Ishikawa (cell line): ENCODE measurements around the gene ATP1B3.

Source experiments
- CEBPB ChIP-seq: IDR thresholded peaks from 2 replicates; pipeline ENCODE4 v1.6.1; 2012
- CREB1 ChIP-seq: IDR thresholded peaks from 2 replicates; pipeline ENCODE4 v1.6.1; 2012; ENCODE audit warnings: low read depth
- EGR1 ChIP-seq: IDR thresholded peaks from 2 replicates; pipeline ENCODE4 v1.6.1; 2012
- EP300 ChIP-seq: IDR thresholded peaks from 2 replicates; pipeline ENCODE4 v1.6.1; 2012; ENCODE audit warnings: borderline replicate concordance
- FOXM1 ChIP-seq: IDR thresholded peaks from 2 replicates; pipeline ENCODE4 v1.6.1; 2012; ENCODE audit warnings: low read depth, borderline replicate concordance
- NFIC ChIP-seq: IDR thresholded peaks from 2 replicates; pipeline ENCODE4 v1.6.1; 2012
- RAD21 ChIP-seq: IDR thresholded peaks from 2 replicates; pipeline ENCODE4 v1.6.1; 2012; ENCODE audit warnings: low read depth
- REST ChIP-seq: IDR thresholded peaks from 2 replicates; pipeline ENCODE4 v1.6.1; 2012; ENCODE audit warnings: low read depth, mild to moderate bottlenecking
- TAF1 ChIP-seq: IDR thresholded peaks from 2 replicates; pipeline ENCODE4 v1.6.1; 2012; ENCODE audit warnings: low read depth, mild to moderate bottlenecking
- TCF12 ChIP-seq: IDR thresholded peaks from 2 replicates; pipeline ENCODE4 v1.6.1; 2012; ENCODE audit warnings: low read depth
- TEAD4 ChIP-seq: IDR thresholded peaks from 2 replicates; pipeline ENCODE4 v1.6.1; 2012
- USF1 ChIP-seq: IDR thresholded peaks from 2 replicates; pipeline ENCODE4 v1.6.1; 2012
- YY1 ChIP-seq: IDR thresholded peaks from 2 replicates; pipeline ENCODE4 v1.6.1; 2012; ENCODE audit warnings: low read depth
- ZBTB7A ChIP-seq: IDR thresholded peaks from 2 replicates; pipeline ENCODE4 v1.6.1; 2012; ENCODE audit warnings: low read depth
- TF ChIP-seq, protein P1 (sequence below): IDR thresholded peaks from 2 replicates; pipeline ENCODE4 v1.6.1; 2012

The ATP1B3 gene

GRCh38 chr3:141845407-141846049 lies 30.9 kb upstream of the ATP1B3 start:
- TF ChIP-seq CREB1 (no peak), EP300 (no peak), RAD21 (no peak), REST (no peak), EGR1 (no peak), NFIC (no peak), CEBPB (no peak), FOXM1 (no peak), USF1 (no peak), ZBTB7A (no peak), TAF1 (no peak), TCF12 (no peak), TEAD4 (no peak), YY1 (no peak)
- TF ChIP-seq, protein P1, sequence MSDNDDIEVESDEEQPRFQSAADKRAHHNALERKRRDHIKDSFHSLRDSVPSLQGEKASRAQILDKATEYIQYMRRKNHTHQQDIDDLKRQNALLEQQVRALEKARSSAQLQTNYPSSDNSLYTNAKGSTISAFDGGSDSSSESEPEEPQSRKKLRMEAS: no peak

- TF ChIP-seq REST (no peak), EP300 (no peak), CEBPB (no peak), ZBTB7A (no peak), TAF1 (no peak), EGR1 (no peak), USF1 (no peak), FOXM1 (no peak), YY1 (no peak), TEAD4 (no peak), NFIC (no peak), CREB1 (no peak), TCF12 (no peak)
- TF ChIP-seq, protein P1: no peak
These were observed 30.4 kb upstream of the ATP1B3 start for GRCh38 chr3:141846050-141846433.

- no peak for TF ChIP-seq EP300
- TF ChIP-seq RAD21: no peak
- no peak for TF ChIP-seq TAF1
- TF ChIP-seq ZBTB7A: no peak
- no peak for TF ChIP-seq CEBPB
- TF ChIP-seq USF1: no peak
- TF ChIP-seq FOXM1: no peak
- no peak for TF ChIP-seq EGR1
- TF ChIP-seq CREB1: no peak
- TF ChIP-seq NFIC: no peak
- no peak for TF ChIP-seq TCF12
- TF ChIP-seq TEAD4: no peak
- TF ChIP-seq YY1: no peak
- TF ChIP-seq, protein P1: no peak
- TF ChIP-seq REST: no peak
These were observed 27.2 kb upstream of the ATP1B3 start for GRCh38 chr3:141849056-141849815.
